HG02852 (cell line): Measurements from ENCODE around the gene HK1.

Experiments
- ATAC-seq: cut with Tn5 transposase; IDR thresholded peaks from one replicate; pipeline ENCODE4 v1.9.1; 2021; ENCODE audit warnings: mild to moderate bottlenecking, moderate library complexity; ENCODE audit not compliant: unreplicated experiment

Gene HK1

GRCh38 chr10:69344591-69345252 lies 66.4 kb downstream of the HK1 start:
- no peak for ATAC-seq

- no peak for ATAC-seq
Measured at GRCh38 chr10:69345402-69345801, 67.1 kb downstream of the HK1 start.

GRCh38 chr10:69345890-69346474 lies 67.7 kb downstream of the HK1 start:
- no peak for ATAC-seq

- ATAC-seq = no peak
Measured at GRCh38 chr10:69346776-69347175, 68.5 kb downstream of the HK1 start.

GRCh38 chr10:69348816-69349541 lies 70.7 kb downstream of the HK1 start:
- ATAC-seq = no peak

GRCh38 chr10:69349542-69349888 lies 71.2 kb downstream of the HK1 start:
- ATAC-seq = no peak

GRCh38 chr10:69351589-69351988 lies 73.3 kb downstream of the HK1 start:
- ATAC-seq = no peak

- ATAC-seq = no peak
Measured at GRCh38 chr10:69352569-69353264, 74.4 kb downstream of the HK1 start.

- no peak for ATAC-seq
Measured at GRCh38 chr10:69353977-69354635, 75.8 kb downstream of the HK1 start.

GRCh38 chr10:69356187-69356586 lies 77.9 kb downstream of the HK1 start:
- no peak for ATAC-seq

GRCh38 chr10:69358148-69358795 lies 80.0 kb downstream of the HK1 start:
- ATAC-seq = no peak

- no peak for ATAC-seq
Measured at GRCh38 chr10:69359148-69359547, 80.9 kb downstream of the HK1 start.

- no peak for ATAC-seq
Measured at GRCh38 chr10:69359594-69359993, 81.3 kb downstream of the HK1 start.

GRCh38 chr10:69360485-69361302 lies 82.4 kb downstream of the HK1 start:
- no peak for ATAC-seq

GRCh38 chr10:69361303-69361614 lies 83.0 kb downstream of the HK1 start:
- ATAC-seq = no peak

GRCh38 chr10:69362471-69362954 lies 84.2 kb downstream of the HK1 start:
- no peak for ATAC-seq

- ATAC-seq = no peak
Measured at GRCh38 chr10:69363666-69364065, 85.4 kb downstream of the HK1 start.

- no peak for ATAC-seq
Measured at GRCh38 chr10:69364232-69364940, 86.1 kb downstream of the HK1 start.

GRCh38 chr10:69366738-69367137 lies 88.4 kb downstream of the HK1 start:
- ATAC-seq = no peak
